Measurements from ENCODE around the gene SLC28A1. TPM values are rescaled to one million over a fixed set of nuclear protein-coding genes. Genes with fewer than 3 reads are reported as not detected.

SLC28A1 gene
- total and polyA plus RNA-seq, 2 experiments from 2014 or later = not detected

GRCh38 chr15:84852212-84852611, 32.2 kb upstream of the SLC28A1 start:
- in situ Hi-C loops (cut with MboI) = no loop called here
- H3K79me2 ChIP-seq (ENCODE audit: insufficient read depth) = no peaks in the 10 kb centered on the region
- WGBS, 2 experiments (ENCODE audit: low coverage in 1 of 2, low lambda C conversion rate in 2 of 2, missing lambda C conversion rate in 2 of 2) = 97 to 99% methylated on average over 5 of the region's 5 CpGs

GRCh38 chr15:84855136-84855535, 29.3 kb upstream of the SLC28A1 start:
- Histone ChIP-seq H3K79me2 (ENCODE audit: insufficient read depth) (no peaks in the 10 kb centered on the region), H3K27ac (no peak overlapping the region), H3K9ac (no peak overlapping the region), H2AFZ (no peak overlapping the region), H3F3A (ENCODE audit: insufficient read depth) (no peaks in the 10 kb centered on the region), H4K20me1 (ENCODE audit: insufficient read depth) (no peaks in the 10 kb centered on the region), H3K9me2 (ENCODE audit: insufficient read depth) (no peaks in the 10 kb centered on the region), H3K4me3 (no peak overlapping the region), H3K27me3 (replicated peaks; ENCODE audit: insufficient read depth) (no peaks in the 10 kb centered on the region), H3K36me3 (ENCODE audit: low read depth) (no peaks in the 10 kb centered on the region), H3K9me3 (ENCODE audit: low read depth) (no peaks in the 10 kb centered on the region), H3K4me2 (ENCODE audit: unreplicated experiment) (no peak overlapping the region), H3K4me1 (ENCODE audit: insufficient read depth) (no peaks in the 10 kb centered on the region)
- WGBS, 2 experiments (ENCODE audit: low coverage in 1 of 2, low lambda C conversion rate in 2 of 2, missing lambda C conversion rate in 2 of 2) = 92 to 97% methylated on average over 9 of the region's 9 CpGs
- no peak for TF ChIP-seq EZH2 (IDR thresholded peaks at IDR 0.05; ENCODE audit: insufficient read depth, poor library complexity, severe bottlenecking)
- TF ChIP-seq EZH2phosphoT487 (IDR thresholded peaks at IDR 0.05; ENCODE audit: insufficient read depth, low read depth) = no peak
- DNase-seq = no peak
- in situ Hi-C loops (cut with MboI) = no loop called here

More at GRCh38 chr15:84852212-84852611, 32.2 kb upstream of the SLC28A1 start:
- Histone ChIP-seq H3K36me3 (ENCODE audit: low read depth) (no peaks in the 10 kb centered on the region), H2AFZ (no peak overlapping the region), H3K27me3 (replicated peaks; ENCODE audit: insufficient read depth) (no peaks in the 10 kb centered on the region), H3K27ac (no peak overlapping the region), H4K20me1 (ENCODE audit: insufficient read depth) (no peaks in the 10 kb centered on the region), H3K4me3 (no peak overlapping the region), H3F3A (ENCODE audit: insufficient read depth) (no peaks in the 10 kb centered on the region), H3K9me2 (ENCODE audit: insufficient read depth) (no peaks in the 10 kb centered on the region), H3K9ac (no peak overlapping the region), H3K9me3 (ENCODE audit: low read depth) (no peaks in the 10 kb centered on the region), H3K4me2 (ENCODE audit: unreplicated experiment) (no peak overlapping the region), H3K4me1 (ENCODE audit: insufficient read depth) (no peaks in the 10 kb centered on the region)
- no peak for DNase-seq
- no peak for TF ChIP-seq EZH2 (IDR thresholded peaks at IDR 0.05; ENCODE audit: insufficient read depth, poor library complexity, severe bottlenecking)
- no peak for TF ChIP-seq EZH2phosphoT487 (IDR thresholded peaks at IDR 0.05; ENCODE audit: insufficient read depth, low read depth)

GRCh38 chr15:84855765-84856164, 28.7 kb upstream of the SLC28A1 start:
- in situ Hi-C loops (cut with MboI) = no loop called here
- no peak overlapping the region for H3K27ac ChIP-seq

GRCh38 chr15:84856731-84857417, 27.6 kb upstream of the SLC28A1 start:
- TF ChIP-seq EZH2phosphoT487 (IDR thresholded peaks at IDR 0.05; ENCODE audit: insufficient read depth, low read depth) (no peak), EZH2 (IDR thresholded peaks at IDR 0.05; ENCODE audit: insufficient read depth, poor library complexity, severe bottlenecking) (no peak)
- Histone ChIP-seq H2AFZ (no peak overlapping the region), H3K36me3 (ENCODE audit: low read depth) (no peaks in the 10 kb centered on the region), H3K9ac (no peak overlapping the region), H4K20me1 (ENCODE audit: insufficient read depth) (no peaks in the 10 kb centered on the region), H3K4me2 (ENCODE audit: unreplicated experiment) (no peak overlapping the region), H3K4me3 (no peak overlapping the region), H3K27ac (no peak overlapping the region), H3K79me2 (ENCODE audit: insufficient read depth) (no peaks in the 10 kb centered on the region), H3K9me3 (ENCODE audit: low read depth) (no peaks in the 10 kb centered on the region), H3K4me1 (ENCODE audit: insufficient read depth) (no peaks in the 10 kb centered on the region), H3K9me2 (ENCODE audit: insufficient read depth) (no peaks in the 10 kb centered on the region), H3K27me3 (replicated peaks; ENCODE audit: insufficient read depth) (no peaks in the 10 kb centered on the region), H3F3A (ENCODE audit: insufficient read depth) (no peaks in the 10 kb centered on the region)
- in situ Hi-C loops (cut with MboI) = no loop called here
- no peak for DNase-seq
- WGBS, 2 experiments (ENCODE audit: low coverage in 1 of 2, low lambda C conversion rate in 2 of 2, missing lambda C conversion rate in 2 of 2) = 83 to 85% methylated on average over 11 to 14 of the region's 16 CpGs

More at GRCh38 chr15:84855765-84856164, 28.7 kb upstream of the SLC28A1 start:
- no peaks in the 10 kb centered on the region for H3K9me2 ChIP-seq (ENCODE audit: insufficient read depth)
- DNase-seq = no peak
- no peaks in the 10 kb centered on the region for H3K79me2 ChIP-seq (ENCODE audit: insufficient read depth)
- TF ChIP-seq EZH2 (IDR thresholded peaks at IDR 0.05; ENCODE audit: insufficient read depth, poor library complexity, severe bottlenecking) (no peak), EZH2phosphoT487 (IDR thresholded peaks at IDR 0.05; ENCODE audit: insufficient read depth, low read depth) (no peak)
- no peak overlapping the region for H3K9ac ChIP-seq
- H2AFZ ChIP-seq = no peak overlapping the region
- H3F3A ChIP-seq (ENCODE audit: insufficient read depth) = no peaks in the 10 kb centered on the region
- H3K36me3 ChIP-seq (ENCODE audit: low read depth) = no peaks in the 10 kb centered on the region
- no peaks in the 10 kb centered on the region for H3K9me3 ChIP-seq (ENCODE audit: low read depth)
- no peaks in the 10 kb centered on the region for H3K27me3 ChIP-seq (replicated peaks; ENCODE audit: insufficient read depth)
- no peaks in the 10 kb centered on the region for H4K20me1 ChIP-seq (ENCODE audit: insufficient read depth)
- H3K4me1 ChIP-seq (ENCODE audit: insufficient read depth) = no peaks in the 10 kb centered on the region
- no peak overlapping the region for H3K4me2 ChIP-seq (ENCODE audit: unreplicated experiment)
- no peak overlapping the region for H3K4me3 ChIP-seq

Data from GM23248 (cell line).